Fibroblast of lung (primary cell): ENCODE data around the gene HPGD. TPM values are rescaled to one million over a fixed set of nuclear protein-coding genes. Genes with fewer than 3 reads are reported as not detected.

Experiments used
- DNase-seq, 2 donors: peaks; one replicate each; pipeline versions ENCODE4 v3.0.0 to v3.0.0-alpha.2; 2010; ENCODE audit warnings: low read depth in 2 of 2
- H2AFZ ChIP-seq: 2 replicates; pipeline ENCODE4 v1.5.1; 2012; ENCODE audit warnings: low read length, control low read depth, inconsistent platforms
- H3K27ac ChIP-seq: 2 replicates; pipeline ENCODE4 v1.5.1; 2011; ENCODE audit warnings: low read length, control low read depth; ENCODE audit not compliant: insufficient read depth
- H3K27me3 ChIP-seq: 2 replicates; pipeline ENCODE4 v1.5.1; 2011; ENCODE audit warnings: mild to moderate bottlenecking, low read length; ENCODE audit not compliant: control insufficient read depth, insufficient read depth
- H3K36me3 ChIP-seq: 2 replicates; pipeline ENCODE4 v1.5.1; 2011; ENCODE audit warnings: low read length; ENCODE audit not compliant: control insufficient read depth, insufficient read depth
- H3K4me1 ChIP-seq: 2 replicates; pipeline ENCODE4 v1.5.1; 2011; ENCODE audit warnings: low read length; ENCODE audit not compliant: control insufficient read depth, insufficient read depth; ENCODE audit errors: extremely low read depth
- H3K4me2 ChIP-seq: 2 replicates; pipeline ENCODE4 v1.5.1; 2011; ENCODE audit warnings: low read length, control low read depth; ENCODE audit not compliant: insufficient read depth; ENCODE audit errors: extremely low read depth
- H3K4me3 ChIP-seq, 4 experiments: fragments of 200-600 bp in 1 of 4; sonication (generic) in 1 of 4; replicated peaks in 1 of 4; 2 replicates each; pipeline ENCODE4 v1.5.1; 2011 to 2016; ENCODE audit warnings: low read length in 4 of 4, low read depth in 3 of 4, mild to moderate bottlenecking in 3 of 4, control low read depth in 2 of 4, inconsistent platforms in 1 of 4, mixed read lengths in 1 of 4; ENCODE audit not compliant: insufficient read depth in 1 of 4; ENCODE audit errors: control extremely low read depth in 1 of 4
- H3K79me2 ChIP-seq: 2 replicates; pipeline ENCODE4 v1.5.1; 2012; ENCODE audit warnings: mild to moderate bottlenecking, low read length, inconsistent platforms; ENCODE audit not compliant: control insufficient read depth, insufficient read depth
- H3K9ac ChIP-seq: 2 replicates; pipeline ENCODE4 v1.5.1; 2011; ENCODE audit warnings: mild to moderate bottlenecking, low read length, control low read depth; ENCODE audit not compliant: insufficient read depth
- H3K9me3 ChIP-seq: 2 replicates; pipeline ENCODE4 v1.5.1; 2012; ENCODE audit warnings: low read depth, low read length; ENCODE audit not compliant: control insufficient read depth, insufficient read depth
- H4K20me1 ChIP-seq: 2 replicates; pipeline ENCODE4 v1.5.1; 2011; ENCODE audit warnings: low read length; ENCODE audit not compliant: control insufficient read depth, insufficient read depth; ENCODE audit errors: extremely low read depth
- CTCF ChIP-seq, 2 donors: IDR thresholded peaks in 1 of 2; conservative IDR thresholded peaks in 1 of 2; 1 replicate in 1 of 2; 2 replicates in 1 of 2; pipeline ENCODE4 v1.5.1; 2011 to 2012; ENCODE audit warnings: low read length in 2 of 2, control low read depth in 1 of 2, inconsistent platforms in 1 of 2, low read depth in 1 of 2, mild to moderate bottlenecking in 1 of 2
- EZH2 ChIP-seq: IDR thresholded peaks from 2 replicates; pipeline ENCODE4 v1.5.1; 2012; ENCODE audit warnings: low read length, control low read depth, mild to moderate bottlenecking; ENCODE audit errors: missing control alignments
- polyA plus RNA-seq, 2 donors: library from polyadenylated mRNA; depleted of rRNA in 1 of 2; stranded (reverse) in 1 of 2; unstranded in 1 of 2; fragments of >200 nt; gene quantifications; 2 replicates each; pipeline ENCODE4 v1.2.1, GENCODE V29; 2011 to 2012; ENCODE audit warnings: missing spikeins in 1 of 2
- total RNA-seq: library from RNA; depleted of rRNA; stranded (reverse); fragments of >200 nt; gene quantifications from 2 replicates; pipeline ENCODE4 v1.2.1, GENCODE V29; 2014

Gene HPGD
- total and polyA plus RNA-seq, 2 donors (not counting 1 experiment from before 2014, with no cell fraction given) = 0.16 to 0.17 TPM

- TF ChIP-seq EZH2 (no peak), CTCF (conservative IDR thresholded peaks at IDR 0.05 in 1 of 2, IDR thresholded peaks at IDR 0.05 in 1 of 2; ENCODE audit: low read depth in 1 of 2, low read length in 2 of 2) (no peak)
- H4K20me1 ChIP-seq = no peaks in the 10 kb centered on the region
- no peak overlapping the region for H3K4me3 ChIP-seq
- DNase-seq = no peak
- H3K27ac ChIP-seq = no peak overlapping the region
- H3K27me3 ChIP-seq = no peaks in the 10 kb centered on the region
- H3K9ac ChIP-seq = no peak overlapping the region
- H3K79me2 ChIP-seq = no peaks in the 10 kb centered on the region
- H3K9me3 ChIP-seq = no peaks in the 10 kb centered on the region
- H3K4me2 ChIP-seq = no peak overlapping the region
- H3K4me1 ChIP-seq = no peaks in the 10 kb centered on the region
- no peak overlapping the region for H2AFZ ChIP-seq
- no peaks in the 10 kb centered on the region for H3K36me3 ChIP-seq
Measured at GRCh38 chr4:174550541-174550940, 28.3 kb upstream of the HPGD start.

GRCh38 chr4:174549721-174550120, 27.4 kb upstream of the HPGD start:
- H3K4me2 ChIP-seq = no peak overlapping the region
- no peak overlapping the region for H3K9ac ChIP-seq
- H4K20me1 ChIP-seq = no peaks in the 10 kb centered on the region
- no peaks in the 10 kb centered on the region for H3K79me2 ChIP-seq
- no peaks in the 10 kb centered on the region for H3K9me3 ChIP-seq
- no peak overlapping the region for H3K27ac ChIP-seq
- TF ChIP-seq CTCF (conservative IDR thresholded peaks at IDR 0.05 in 1 of 2, IDR thresholded peaks at IDR 0.05 in 1 of 2; ENCODE audit: low read depth in 1 of 2, low read length in 2 of 2) (no peak), EZH2 (no peak)
- no peak for DNase-seq
- H3K4me1 ChIP-seq = no peaks in the 10 kb centered on the region
- no peak overlapping the region for H3K4me3 ChIP-seq
- H3K27me3 ChIP-seq = no peaks in the 10 kb centered on the region
- H3K36me3 ChIP-seq = no peaks in the 10 kb centered on the region
- no peak overlapping the region for H2AFZ ChIP-seq

GRCh38 chr4:174545268-174545667, 23.0 kb upstream of the HPGD start:
- no peak for DNase-seq
- H2AFZ ChIP-seq = no peak overlapping the region
- no peaks in the 10 kb centered on the region for H3K4me1 ChIP-seq
- H3K4me2 ChIP-seq = no peak overlapping the region
- H3K9me3 ChIP-seq = no peaks in the 10 kb centered on the region
- no peak overlapping the region for H3K9ac ChIP-seq
- H3K4me3 ChIP-seq = no peak overlapping the region
- H3K36me3 ChIP-seq = no peaks in the 10 kb centered on the region
- H3K79me2 ChIP-seq = no peaks in the 10 kb centered on the region
- TF ChIP-seq EZH2 = no peak
- TF ChIP-seq CTCF (conservative IDR thresholded peaks at IDR 0.05 in 1 of 2, IDR thresholded peaks at IDR 0.05 in 1 of 2; ENCODE audit: low read depth in 1 of 2, low read length in 2 of 2) = no peak
- H4K20me1 ChIP-seq = no peaks in the 10 kb centered on the region
- no peak overlapping the region for H3K27ac ChIP-seq
- H3K27me3 ChIP-seq = no peaks in the 10 kb centered on the region
